ENCODE data around the gene CDKAL1. TPM values are rescaled to one million over a fixed set of nuclear protein-coding genes. Genes with fewer than 3 reads are reported as not detected.
"Not testable (repeated sequence)": the region's sequence is repeated elsewhere in the genome, so short reads cannot be mapped to it uniquely, and the experiment has no call there.

CDKAL1 gene
- total RNA-seq, 1 donor from 2014 or later, result 39.6 TPM

DNA sequence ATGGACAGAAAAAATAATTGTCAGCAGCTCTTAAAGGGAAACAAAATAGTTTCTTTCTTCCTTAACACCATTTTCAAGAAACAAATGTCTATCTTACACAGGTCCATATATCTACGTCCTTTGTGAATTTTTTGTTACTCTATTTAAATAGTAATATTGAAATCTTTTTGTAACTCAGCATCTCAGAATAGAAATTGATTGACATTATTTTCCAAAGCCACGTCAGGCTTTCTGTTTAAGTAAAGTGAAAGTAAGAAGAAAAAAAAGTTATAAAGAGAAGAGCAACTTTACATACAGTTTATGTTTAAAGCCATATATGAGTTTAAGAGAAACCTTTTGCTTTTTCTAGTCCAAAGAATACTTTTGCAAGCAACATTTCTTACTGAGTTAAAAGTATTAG, 656.4 kb downstream of the CDKAL1 start:
- Histone ChIP-seq H3K4me3 (no peak overlapping the region), H3F3A (ENCODE audit: low read depth) (peaks cover 28% of the 10 kb centered on the region), H3K4me2 (no peak overlapping the region), H3K4me1 (peaks cover 35% of the 10 kb centered on the region), H3K9ac (no peak overlapping the region), H3K79me2 (ENCODE audit: low read depth) (no peaks in the 10 kb centered on the region), H3K9me3 (ENCODE audit: low read depth) (no peaks in the 10 kb centered on the region), H3K27me3 (no peaks in the 10 kb centered on the region), H3K27ac (no peak overlapping the region), H4K20me1 (ENCODE audit: low read depth) (no peaks in the 10 kb centered on the region), H2AFZ (replicated peaks) (no peak overlapping the region), H3K36me3 (no peaks in the 10 kb centered on the region)
- DNase-seq (ENCODE audit: low spot score), result no peak
- TF ChIP-seq EZH2 (IDR thresholded peaks at IDR 0.05), result no peak
- TF ChIP-seq, protein P1, sequence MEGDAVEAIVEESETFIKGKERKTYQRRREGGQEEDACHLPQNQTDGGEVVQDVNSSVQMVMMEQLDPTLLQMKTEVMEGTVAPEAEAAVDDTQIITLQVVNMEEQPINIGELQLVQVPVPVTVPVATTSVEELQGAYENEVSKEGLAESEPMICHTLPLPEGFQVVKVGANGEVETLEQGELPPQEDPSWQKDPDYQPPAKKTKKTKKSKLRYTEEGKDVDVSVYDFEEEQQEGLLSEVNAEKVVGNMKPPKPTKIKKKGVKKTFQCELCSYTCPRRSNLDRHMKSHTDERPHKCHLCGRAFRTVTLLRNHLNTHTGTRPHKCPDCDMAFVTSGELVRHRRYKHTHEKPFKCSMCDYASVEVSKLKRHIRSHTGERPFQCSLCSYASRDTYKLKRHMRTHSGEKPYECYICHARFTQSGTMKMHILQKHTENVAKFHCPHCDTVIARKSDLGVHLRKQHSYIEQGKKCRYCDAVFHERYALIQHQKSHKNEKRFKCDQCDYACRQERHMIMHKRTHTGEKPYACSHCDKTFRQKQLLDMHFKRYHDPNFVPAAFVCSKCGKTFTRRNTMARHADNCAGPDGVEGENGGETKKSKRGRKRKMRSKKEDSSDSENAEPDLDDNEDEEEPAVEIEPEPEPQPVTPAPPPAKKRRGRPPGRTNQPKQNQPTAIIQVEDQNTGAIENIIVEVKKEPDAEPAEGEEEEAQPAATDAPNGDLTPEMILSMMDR (IDR thresholded peaks at IDR 0.05), result no peak
- Mint-ChIP-seq H3K27ac (no peak overlapping the region), H3K4me3 (no peak overlapping the region), H3K4me1 (peaks cover 47% of the 10 kb centered on the region), H3K9me3 (peaks cover 17% of the 10 kb centered on the region), H3K27me3 (ENCODE audit: insufficient read depth, low read depth) (no peaks in the 10 kb centered on the region), H3K36me3 (peaks cover 20% of the 10 kb centered on the region)

DNA sequence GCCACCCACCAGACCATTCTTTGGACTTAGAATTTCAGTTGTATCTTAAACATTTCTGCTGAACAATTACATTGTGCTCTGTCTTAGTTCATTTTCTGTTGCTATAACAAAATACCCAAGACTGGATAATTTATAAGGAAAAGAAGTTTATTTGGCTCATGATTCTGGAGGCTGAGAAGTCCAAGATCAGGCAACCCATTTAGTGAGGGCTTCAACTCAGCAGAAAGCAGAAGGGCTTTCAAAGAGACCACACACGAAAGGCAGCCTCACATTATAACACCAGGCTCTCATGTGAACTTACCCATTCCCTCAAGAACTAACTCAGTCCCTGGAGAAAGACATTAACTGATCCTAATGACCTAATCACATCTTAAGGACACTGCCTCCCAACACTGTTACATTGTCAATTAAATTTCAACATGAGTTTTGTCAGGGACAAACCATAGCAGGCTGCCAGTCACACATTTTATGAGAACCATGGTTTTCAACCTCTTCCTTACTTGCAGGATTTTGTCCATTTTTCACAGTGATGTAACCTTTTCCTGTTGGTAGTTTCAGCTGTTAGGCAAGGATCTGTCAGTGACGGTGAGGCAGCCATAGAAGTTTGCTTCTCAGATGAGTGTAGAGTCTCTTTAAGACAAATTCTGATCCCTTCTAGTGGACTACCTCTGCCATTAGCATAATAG, 659.7 kb downstream of the CDKAL1 start:
- H3K36me3 ChIP-seq, result no peaks in the 10 kb centered on the region
- H3K36me3 Mint-ChIP-seq, result peaks cover 20% of the 10 kb centered on the region
- H3K4me3 Mint-ChIP-seq, result no peak overlapping the region
- no peak overlapping the region for H3K4me2 ChIP-seq
- no peak overlapping the region for H2AFZ ChIP-seq (replicated peaks)
- H3K27ac Mint-ChIP-seq, result no peak overlapping the region
- H3K27me3 Mint-ChIP-seq (ENCODE audit: insufficient read depth, low read depth), result no peaks in the 10 kb centered on the region
- no peak overlapping the region for H3K9ac ChIP-seq
- peaks cover 17% of the 10 kb centered on the region for H3K9me3 Mint-ChIP-seq
- no peak overlapping the region for H3K4me3 ChIP-seq
- H3K27ac ChIP-seq, result no peak overlapping the region
- no peaks in the 10 kb centered on the region for H4K20me1 ChIP-seq (ENCODE audit: low read depth)
- H3K4me1 Mint-ChIP-seq, result peaks cover 45% of the 10 kb centered on the region
- DNase-seq (ENCODE audit: low spot score), result no peak
- TF ChIP-seq EZH2phosphoT487 (IDR thresholded peaks at IDR 0.05) (no peak), EZH2 (IDR thresholded peaks at IDR 0.05) (no peak)
- TF ChIP-seq, protein P1 (IDR thresholded peaks at IDR 0.05), result no peak
- H3K27me3 ChIP-seq, result no peaks in the 10 kb centered on the region
- no peaks in the 10 kb centered on the region for H3K9me3 ChIP-seq (ENCODE audit: low read depth)
- peaks cover 35% of the 10 kb centered on the region for H3K4me1 ChIP-seq
- peaks cover 11% of the 10 kb centered on the region for H3F3A ChIP-seq (ENCODE audit: low read depth)
- H3K79me2 ChIP-seq (ENCODE audit: low read depth), result no peaks in the 10 kb centered on the region

DNA sequence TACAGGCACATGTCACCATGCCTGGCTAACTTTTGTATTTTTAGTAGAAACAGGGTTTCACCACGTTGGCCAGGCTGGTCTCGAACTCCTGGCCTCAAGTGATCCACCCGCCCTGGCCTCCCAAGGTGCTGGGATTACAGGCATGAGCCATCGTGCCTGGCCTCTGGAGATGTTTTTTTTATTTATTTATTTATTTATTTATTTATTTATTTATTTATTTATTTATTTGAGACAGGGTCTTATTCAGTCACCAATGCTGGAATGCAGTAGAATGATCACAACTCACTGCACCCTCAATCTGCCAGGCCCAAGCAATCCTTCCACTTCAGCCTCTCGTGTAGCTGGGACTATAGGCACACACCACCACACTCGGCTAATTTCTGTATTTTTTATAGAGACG, 661.0 kb downstream of the CDKAL1 start:
- H3K4me3 Mint-ChIP-seq; H3K27ac ChIP-seq; H3K36me3 ChIP-seq; H2AFZ ChIP-seq (replicated peaks); H3K27ac Mint-ChIP-seq; H3K4me2 ChIP-seq; H3K79me2 ChIP-seq (ENCODE audit: low read depth); H3K9me3 ChIP-seq (ENCODE audit: low read depth); H3K27me3 Mint-ChIP-seq (ENCODE audit: insufficient read depth, low read depth); H3K27me3 ChIP-seq; H3K9ac ChIP-seq; H4K20me1 ChIP-seq (ENCODE audit: low read depth); H3K4me3 ChIP-seq; DNase-seq (ENCODE audit: low spot score): not testable (repeated sequence)
- Mint-ChIP-seq H3K36me3 (peaks cover 20% of the 10 kb centered on the region), H3K4me1 (peaks cover 49% of the 10 kb centered on the region), H3K9me3 (peaks cover 17% of the 10 kb centered on the region)
- peaks cover 44% of the 10 kb centered on the region for H3K4me1 ChIP-seq
- peaks cover 22% of the 10 kb centered on the region for H3F3A ChIP-seq (ENCODE audit: low read depth)

DNA sequence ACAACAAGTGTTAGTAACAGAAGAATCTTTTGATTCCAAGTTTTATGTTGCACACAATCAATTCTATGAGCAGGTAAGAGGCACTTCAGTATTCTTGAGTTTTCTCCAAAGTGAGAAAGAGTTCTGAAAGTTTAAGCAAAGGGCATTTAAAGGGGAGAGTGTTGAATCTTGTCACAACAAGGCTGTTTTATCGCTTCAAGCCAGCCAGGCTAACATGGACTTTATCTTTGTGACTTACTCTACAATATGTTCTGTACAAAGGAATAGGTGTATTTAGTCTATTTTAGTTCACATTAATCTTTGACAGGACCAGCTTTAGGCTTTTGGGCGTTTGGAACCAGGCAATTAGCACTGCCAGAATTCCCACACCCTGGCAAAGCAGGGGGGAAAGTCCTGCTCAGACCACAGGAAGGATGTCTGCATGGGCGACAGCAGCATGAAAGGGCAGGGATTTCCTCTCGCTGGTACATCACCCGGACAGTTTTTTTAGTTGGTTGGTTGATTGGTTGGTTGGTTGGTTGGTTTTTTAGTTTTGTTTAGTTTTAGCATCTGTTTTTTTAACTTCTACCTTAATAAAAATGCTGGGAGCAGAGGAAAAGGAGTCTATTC, 663.9 kb downstream of the CDKAL1 start:
- Mint-ChIP-seq H3K4me3 (no peak overlapping the region), H3K27ac (no peak overlapping the region), H3K36me3 (peaks cover 12% of the 10 kb centered on the region), H3K4me1 (peaks cover 60% of the 10 kb centered on the region), H3K27me3 (ENCODE audit: insufficient read depth, low read depth) (peaks cover 2% of the 10 kb centered on the region), H3K9me3 (peaks cover 13% of the 10 kb centered on the region)
- Histone ChIP-seq H3F3A (ENCODE audit: low read depth) (peaks cover 27% of the 10 kb centered on the region), H3K4me2 (no peak overlapping the region), H3K27ac (peak overlapping the region; percentile 80), H3K36me3 (no peaks in the 10 kb centered on the region), H4K20me1 (ENCODE audit: low read depth) (no peaks in the 10 kb centered on the region), H3K27me3 (no peaks in the 10 kb centered on the region), H3K79me2 (ENCODE audit: low read depth) (no peaks in the 10 kb centered on the region), H3K4me3 (no peak overlapping the region), H3K9me3 (ENCODE audit: low read depth) (no peaks in the 10 kb centered on the region), H2AFZ (replicated peaks) (no peak overlapping the region), H3K4me1 (peaks cover 60% of the 10 kb centered on the region), H3K9ac (no peak overlapping the region)
- TF ChIP-seq EZH2 (IDR thresholded peaks at IDR 0.05) (no peak), EZH2phosphoT487 (IDR thresholded peaks at IDR 0.05) (no peak)
- TF ChIP-seq, protein P1 (IDR thresholded peaks at IDR 0.05), result no peak
- DNase-seq (ENCODE audit: low spot score), result no peak

Measured in neural progenitor cell (in vitro differentiated cells).